ENCODE data around the gene ICE1.

Gene ICE1

GRCh38 chr5:5421149-5421960 lies 1.1 kb upstream of the ICE1 start:
- in situ Hi-C loops (cut with HindIII; ENCODE audit: low sequenced_read_pairs): no loop called here
- H3K4me3 ChIP-seq (ENCODE audit: low read depth, low read length): peak overlapping the region; percentile 68
- no peak for TF ChIP-seq CTCF (IDR thresholded peaks at IDR 0.05; ENCODE audit: low read depth, low read length, missing control alignments)
- DNase-seq (ENCODE audit: low read depth): no peak

- peak overlapping the region; percentile 68 for H3K4me3 ChIP-seq (ENCODE audit: low read depth, low read length)
- in situ Hi-C loops (cut with HindIII; ENCODE audit: low sequenced_read_pairs): no loop called here
- no peak for TF ChIP-seq CTCF (IDR thresholded peaks at IDR 0.05; ENCODE audit: low read depth, low read length, missing control alignments)
- DNase-seq (ENCODE audit: low read depth): no peak
Measured at GRCh38 chr5:5422819-5423515, 490 bp downstream of the ICE1 start.

- DNase-seq (ENCODE audit: low read depth): no peak
- in situ Hi-C loops (cut with HindIII; ENCODE audit: low sequenced_read_pairs): no loop called here
- H3K4me3 ChIP-seq (ENCODE audit: low read depth, low read length): peak overlapping the region; percentile 68
- no peak for TF ChIP-seq CTCF (IDR thresholded peaks at IDR 0.05; ENCODE audit: low read depth, low read length, missing control alignments)
Measured at GRCh38 chr5:5423586-5423985, 1.1 kb downstream of the ICE1 start.

- no peak for TF ChIP-seq CTCF (IDR thresholded peaks at IDR 0.05; ENCODE audit: low read depth, low read length, missing control alignments)
- no peak for DNase-seq (ENCODE audit: low read depth)
- in situ Hi-C loops (cut with HindIII; ENCODE audit: low sequenced_read_pairs): no loop called here
- H3K4me3 ChIP-seq (ENCODE audit: low read depth, low read length): no peak overlapping the region
Measured at GRCh38 chr5:5424736-5425135, 2.3 kb downstream of the ICE1 start.

- no peak for TF ChIP-seq CTCF (IDR thresholded peaks at IDR 0.05; ENCODE audit: low read depth, low read length, missing control alignments)
- no peak overlapping the region for H3K4me3 ChIP-seq (ENCODE audit: low read depth, low read length)
- in situ Hi-C loops (cut with HindIII; ENCODE audit: low sequenced_read_pairs): no loop called here
- DNase-seq (ENCODE audit: low read depth): no peak
Measured at GRCh38 chr5:5430136-5430535, 7.7 kb downstream of the ICE1 start.

GRCh38 chr5:5432020-5432707 lies 9.7 kb downstream of the ICE1 start:
- TF ChIP-seq CTCF (IDR thresholded peaks at IDR 0.05; ENCODE audit: low read depth, low read length, missing control alignments): no peak
- no peak overlapping the region for H3K4me3 ChIP-seq (ENCODE audit: low read depth, low read length)
- peak; percentile 42 for DNase-seq (ENCODE audit: low read depth)
- in situ Hi-C loops (cut with HindIII; ENCODE audit: low sequenced_read_pairs): no loop called here

All from astrocyte of the cerebellum (primary cell).